ENCODE measurements around the gene RAF1.

Gene RAF1

GRCh38 chr3:12591456-12591855 is 72.5 kb downstream of the RAF1 start:
- in situ Hi-C loops (cut with HindIII; ENCODE audit: low pct_ligation_motif_present, low sequenced_read_pairs) = no loop called here
- no peak overlapping the region for H3K27ac ChIP-seq
- H3K27me3 ChIP-seq (replicated peaks) = no peaks in the 10 kb centered on the region
- TF ChIP-seq CTCF (IDR thresholded peaks at IDR 0.05; ENCODE audit: low read depth, low read length, missing control alignments) = no peak
- no peak overlapping the region for H3K4me3 ChIP-seq (ENCODE audit: low read depth, low read length)
- peaks cover 50% of the 10 kb centered on the region for H3K36me3 ChIP-seq (replicated peaks)
- DNase-seq = no peak

- no peak for TF ChIP-seq CTCF (IDR thresholded peaks at IDR 0.05; ENCODE audit: low read depth, low read length, missing control alignments)
- peaks cover 55% of the 10 kb centered on the region for H3K36me3 ChIP-seq (replicated peaks)
- H3K27ac ChIP-seq = no peak overlapping the region
- no peak overlapping the region for H3K4me3 ChIP-seq (ENCODE audit: low read depth, low read length)
- no peaks in the 10 kb centered on the region for H3K27me3 ChIP-seq (replicated peaks)
- DNase-seq = no peak
- in situ Hi-C loops (cut with HindIII; ENCODE audit: low pct_ligation_motif_present, low sequenced_read_pairs) = no loop called here
Observed at GRCh38 chr3:12590096-12590495, 73.8 kb downstream of the RAF1 start.

- no peak for DNase-seq
- Histone ChIP-seq H3K27me3 (replicated peaks) (no peaks in the 10 kb centered on the region), H3K36me3 (replicated peaks) (peaks cover 61% of the 10 kb centered on the region), H3K4me3 (ENCODE audit: low read depth, low read length) (no peak overlapping the region), H3K27ac (no peak overlapping the region)
- no peak for TF ChIP-seq CTCF (IDR thresholded peaks at IDR 0.05; ENCODE audit: low read depth, low read length, missing control alignments)
- in situ Hi-C loops (cut with HindIII; ENCODE audit: low pct_ligation_motif_present, low sequenced_read_pairs) = no loop called here
Observed at GRCh38 chr3:12588039-12589009, 75.6 kb downstream of the RAF1 start.

- Histone ChIP-seq H3K27me3 (replicated peaks) (no peaks in the 10 kb centered on the region), H3K27ac (no peak overlapping the region)
Observed at GRCh38 chr3:12586403-12586802, 77.5 kb downstream of the RAF1 start.

GRCh38 chr3:12585970-12586369 is 77.9 kb downstream of the RAF1 start:
- Histone ChIP-seq H3K27me3 (replicated peaks) (no peaks in the 10 kb centered on the region), H3K4me3 (ENCODE audit: low read depth, low read length) (no peak overlapping the region), H3K27ac (no peak overlapping the region), H3K36me3 (replicated peaks) (peaks cover 77% of the 10 kb centered on the region)
- TF ChIP-seq CTCF (IDR thresholded peaks at IDR 0.05; ENCODE audit: low read depth, low read length, missing control alignments) = no peak
- in situ Hi-C loops (cut with HindIII; ENCODE audit: low pct_ligation_motif_present, low sequenced_read_pairs) = no loop called here
- no peak for DNase-seq

More at GRCh38 chr3:12586403-12586802, 77.5 kb downstream of the RAF1 start:
- H3K4me3 ChIP-seq (ENCODE audit: low read depth, low read length) = no peak overlapping the region
- peaks cover 77% of the 10 kb centered on the region for H3K36me3 ChIP-seq (replicated peaks)
- in situ Hi-C loops (cut with HindIII; ENCODE audit: low pct_ligation_motif_present, low sequenced_read_pairs) = no loop called here
- DNase-seq = no peak
- TF ChIP-seq CTCF (IDR thresholded peaks at IDR 0.05; ENCODE audit: low read depth, low read length, missing control alignments) = no peak

Data from brain microvascular endothelial cell (primary cell).